ENCODE results near the gene EFEMP2.

EFEMP2 gene

GRCh38 chr11:65900125-65900898 lies 27.7 kb upstream of the EFEMP2 start, which contains the start of gene FOSL1:
Gene FOSL1 (minus strand): TSS chr11:65900388. CDS start chr11:65900339, 49 bp downstream.
- Histone ChIP-seq H3K18ac (ENCODE audit: low read length) (peak within 1 kb of the TSS; percentile 78), H3K27ac (replicated peaks; ENCODE audit: low read length) (no peak within 1 kb of the TSS), H2BK15ac (ENCODE audit: low read length) (peak within 1 kb of the TSS; percentile 32), H3K27me3 (ENCODE audit: control insufficient read depth in 3 of 3, insufficient read depth in 3 of 3, low read depth in 1 of 3, low read length in 3 of 3) (peaks cover 20 to 53% (median 21%) of the 10 kb centered on the region in 3 experiments), H3K36me3 (replicated peaks in 1 of 2; ENCODE audit: control insufficient read depth in 2 of 2, insufficient read depth in 2 of 2, low read length in 2 of 2) (no peaks in the 10 kb centered on the region), H3K79me1 (ENCODE audit: low read depth, low read length) (no peaks in the 10 kb centered on the region), H4K91ac (ENCODE audit: low read depth, low read length, poor library complexity) (no peak within 1 kb of the TSS), H3K23ac (ENCODE audit: low read depth, low read length, poor library complexity) (peak within 1 kb of the TSS; percentile 96), H4K8ac (ENCODE audit: low read depth, low read length) (no peak within 1 kb of the TSS), H2BK5ac (ENCODE audit: low read length) (no peak within 1 kb of the TSS), H2BK120ac (ENCODE audit: low read depth, low read length) (peak within 1 kb of the TSS; percentile 74), H2BK12ac (ENCODE audit: low read length) (peak within 1 kb of the TSS; percentile 16), H2AK5ac (ENCODE audit: low read depth, low read length) (peak within 1 kb of the TSS; percentile 88), H3K4ac (ENCODE audit: low read length) (no peak within 1 kb of the TSS), H3K4me1 (ENCODE audit: control insufficient read depth in 2 of 2, insufficient read depth in 1 of 2, low read depth in 1 of 2, low read length in 2 of 2) (peaks cover 11 to 12% of the 10 kb centered on the region in 2 donors), H3K9me3 (replicated peaks in 1 of 2; ENCODE audit: control insufficient read depth in 2 of 2, insufficient read depth in 1 of 2, low read depth in 1 of 2, low read length in 2 of 2) (peaks cover 0 to 2% of the 10 kb centered on the region in 2 donors), H2AFZ (ENCODE audit: low read length) (peak within 1 kb of the TSS; percentile 94), H3K4me3 (ENCODE audit: low read length in 2 of 2) (peak within 1 kb of the TSS; percentile 53 to 70), H3K9ac (ENCODE audit: low read depth, low read length, poor library complexity) (peak within 1 kb of the TSS; percentile 63), H3K4me2 (ENCODE audit: insufficient read depth, low read length, poor library complexity, severe bottlenecking) (peak within 1 kb of the TSS; percentile 97), H3K14ac (ENCODE audit: low read length) (peak within 1 kb of the TSS; percentile 97)
- no CpG with 5 or more reads among the region's 80 CpGs for WGBS, 2 donors (ENCODE audit: extremely low coverage in 2 of 2, insufficient read length in 2 of 2, insufficient replicate concordance in 1 of 2)
- no peak for DNase-seq (ENCODE audit: low spot score)

DNA sequence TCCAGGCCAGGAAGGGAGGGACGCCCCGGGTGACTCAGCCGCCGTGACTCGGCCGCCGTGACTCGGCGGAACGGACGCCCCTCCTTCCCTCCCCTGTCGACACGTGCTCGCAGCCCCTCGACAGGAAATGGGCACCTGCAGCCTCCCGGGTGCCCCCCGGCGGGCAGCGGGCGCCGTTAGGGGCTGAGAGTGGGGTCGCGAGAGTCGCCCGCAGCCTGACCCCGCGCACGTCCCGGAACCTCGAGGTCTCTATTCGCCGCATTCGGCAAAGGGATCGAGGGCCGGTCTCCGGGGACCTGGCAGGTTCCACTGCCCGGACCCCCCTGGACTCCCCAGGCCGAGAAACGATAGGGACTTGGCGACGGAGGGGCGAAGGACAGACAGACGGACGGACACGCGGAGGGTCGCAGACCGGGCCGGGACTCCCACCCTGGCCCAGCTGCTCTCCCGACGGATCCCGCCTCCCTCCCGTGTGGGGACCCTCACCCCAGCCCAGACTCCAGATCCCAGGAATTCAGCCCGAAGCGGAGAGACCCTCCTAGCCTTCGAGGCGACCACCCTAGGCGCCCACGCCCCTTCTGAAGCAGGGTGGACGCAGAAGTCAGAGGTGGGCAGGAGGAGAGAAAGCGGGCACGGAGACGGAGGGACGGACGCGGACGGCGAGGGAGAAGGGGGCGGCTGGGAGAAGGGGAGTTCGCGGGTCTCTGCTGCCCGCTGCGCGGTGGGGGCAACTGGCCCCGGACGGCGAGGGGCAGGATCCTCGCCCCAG lies 26.9 kb upstream of the EFEMP2 start:
- DNase-seq (ENCODE audit: low spot score): no peak
- no peaks in the 10 kb centered on the region for H3K36me3 ChIP-seq (replicated peaks in 1 of 2; ENCODE audit: control insufficient read depth in 2 of 2, insufficient read depth in 2 of 2, low read length in 2 of 2)
- no peak overlapping the region for H3K4ac ChIP-seq (ENCODE audit: low read length)
- H2AK5ac ChIP-seq (ENCODE audit: low read depth, low read length): peak overlapping the region; percentile 88
- peak overlapping the region; percentile 63 for H3K9ac ChIP-seq (ENCODE audit: low read depth, low read length, poor library complexity)
- H3K4me3 ChIP-seq (ENCODE audit: low read length in 2 of 2): peak overlapping the region; percentile 53 to 70
- H3K18ac ChIP-seq (ENCODE audit: low read length): peak overlapping the region; percentile 78
- H3K9me3 ChIP-seq (replicated peaks in 1 of 2; ENCODE audit: control insufficient read depth in 2 of 2, insufficient read depth in 1 of 2, low read depth in 1 of 2, low read length in 2 of 2): peaks cover 0 to 2% of the 10 kb centered on the region in 2 donors
- no peak overlapping the region for H4K8ac ChIP-seq (ENCODE audit: low read depth, low read length)
- H2AFZ ChIP-seq (ENCODE audit: low read length): peak overlapping the region; percentile 94
- H2BK15ac ChIP-seq (ENCODE audit: low read length): peak overlapping the region; percentile 32
- peak overlapping the region; percentile 16 for H2BK12ac ChIP-seq (ENCODE audit: low read length)
- peak overlapping the region; percentile 74 for H2BK120ac ChIP-seq (ENCODE audit: low read depth, low read length)
- no peak overlapping the region for H4K91ac ChIP-seq (ENCODE audit: low read depth, low read length, poor library complexity)
- WGBS, 2 donors (ENCODE audit: extremely low coverage in 2 of 2, insufficient read length in 2 of 2, insufficient replicate concordance in 1 of 2): no CpG with 5 or more reads among the region's 78 CpGs
- peak overlapping the region; percentile 96 for H3K23ac ChIP-seq (ENCODE audit: low read depth, low read length, poor library complexity)
- no peak overlapping the region for H3K27ac ChIP-seq (replicated peaks; ENCODE audit: low read length)
- H3K27me3 ChIP-seq (ENCODE audit: control insufficient read depth in 3 of 3, insufficient read depth in 3 of 3, low read depth in 1 of 3, low read length in 3 of 3): peaks cover 20 to 53% (median 21%) of the 10 kb centered on the region in 3 experiments
- peaks cover 11 to 12% of the 10 kb centered on the region in 2 donors for H3K4me1 ChIP-seq (ENCODE audit: control insufficient read depth in 2 of 2, insufficient read depth in 1 of 2, low read depth in 1 of 2, low read length in 2 of 2)
- H3K79me1 ChIP-seq (ENCODE audit: low read depth, low read length): no peaks in the 10 kb centered on the region
- peak overlapping the region; percentile 97 for H3K4me2 ChIP-seq (ENCODE audit: insufficient read depth, low read length, poor library complexity, severe bottlenecking)
- H3K14ac ChIP-seq (ENCODE audit: low read length): peak overlapping the region; percentile 97
- H2BK5ac ChIP-seq (ENCODE audit: low read length): no peak overlapping the region

DNA sequence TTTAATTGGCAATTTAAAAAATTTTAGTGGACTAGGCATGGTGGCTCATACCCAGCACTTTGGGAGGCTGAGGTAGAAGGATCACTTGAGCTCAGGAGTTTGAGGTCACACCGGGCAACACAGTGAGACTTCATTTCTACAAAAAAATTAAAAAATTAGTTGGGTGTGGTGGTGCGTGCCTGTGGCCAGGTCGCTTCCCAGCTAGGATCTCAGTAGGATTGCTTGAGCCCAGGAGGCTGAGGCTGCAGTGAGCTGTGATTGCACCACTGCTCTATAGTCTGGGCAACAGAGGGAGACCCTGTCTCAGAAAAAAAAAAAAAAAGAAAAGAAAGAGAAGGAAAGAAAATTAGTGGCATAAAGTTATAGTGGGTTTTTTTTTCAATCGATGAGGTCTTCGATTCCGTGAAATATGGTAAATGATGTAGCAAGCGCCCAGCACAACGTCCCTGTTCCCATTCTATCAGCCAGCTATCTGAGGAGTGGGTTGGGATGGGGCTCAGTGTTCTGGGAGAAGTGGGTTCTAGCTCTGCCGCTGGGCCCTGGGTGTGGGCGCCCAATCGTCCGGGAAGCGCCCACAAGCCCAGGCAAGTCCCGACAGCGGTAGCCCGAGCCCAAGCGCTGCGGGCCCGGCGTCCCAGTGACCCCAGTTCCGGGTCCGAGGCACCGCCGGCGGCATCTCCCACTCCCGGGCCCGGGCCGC lies 26.2 kb upstream of the EFEMP2 start:
- H3K23ac ChIP-seq (ENCODE audit: low read depth, low read length, poor library complexity): peak overlapping the region; percentile 96
- H4K91ac ChIP-seq (ENCODE audit: low read depth, low read length, poor library complexity): no peak overlapping the region
- no peak overlapping the region for H2BK15ac ChIP-seq (ENCODE audit: low read length)
- H3K9ac ChIP-seq (ENCODE audit: low read depth, low read length, poor library complexity): no peak overlapping the region
- no peak overlapping the region for H2BK5ac ChIP-seq (ENCODE audit: low read length)
- peak overlapping the region; percentile 94 for H2AFZ ChIP-seq (ENCODE audit: low read length)
- H3K9me3 ChIP-seq (replicated peaks in 1 of 2; ENCODE audit: control insufficient read depth in 2 of 2, insufficient read depth in 1 of 2, low read depth in 1 of 2, low read length in 2 of 2): peaks cover 0 to 2% of the 10 kb centered on the region in 2 donors
- peaks cover 20 to 53% (median 21%) of the 10 kb centered on the region in 3 experiments for H3K27me3 ChIP-seq (ENCODE audit: control insufficient read depth in 3 of 3, insufficient read depth in 3 of 3, low read depth in 1 of 3, low read length in 3 of 3)
- no peaks in the 10 kb centered on the region for H3K36me3 ChIP-seq (replicated peaks in 1 of 2; ENCODE audit: control insufficient read depth in 2 of 2, insufficient read depth in 2 of 2, low read length in 2 of 2)
- no peak overlapping the region for H3K14ac ChIP-seq (ENCODE audit: low read length)
- no peak overlapping the region for H3K4me2 ChIP-seq (ENCODE audit: insufficient read depth, low read length, poor library complexity, severe bottlenecking)
- H3K79me1 ChIP-seq (ENCODE audit: low read depth, low read length): no peaks in the 10 kb centered on the region
- no peak overlapping the region for H3K4ac ChIP-seq (ENCODE audit: low read length)
- peak overlapping the region; percentile 78 for H3K18ac ChIP-seq (ENCODE audit: low read length)
- no peak overlapping the region for H2BK120ac ChIP-seq (ENCODE audit: low read depth, low read length)
- H2AK5ac ChIP-seq (ENCODE audit: low read depth, low read length): peak overlapping the region; percentile 88
- H4K8ac ChIP-seq (ENCODE audit: low read depth, low read length): no peak overlapping the region
- no peak for DNase-seq (ENCODE audit: low spot score)
- peak overlapping the region in 1 of 2 donors; percentile 53 for H3K4me3 ChIP-seq (ENCODE audit: low read length in 2 of 2)
- WGBS, 2 donors (ENCODE audit: extremely low coverage in 2 of 2, insufficient read length in 2 of 2, insufficient replicate concordance in 1 of 2): no CpG with 5 or more reads among the region's 28 CpGs
- no peak overlapping the region for H2BK12ac ChIP-seq (ENCODE audit: low read length)
- H3K4me1 ChIP-seq (ENCODE audit: control insufficient read depth in 2 of 2, insufficient read depth in 1 of 2, low read depth in 1 of 2, low read length in 2 of 2): peaks cover 11 to 12% of the 10 kb centered on the region in 2 donors
- no peak overlapping the region for H3K27ac ChIP-seq (replicated peaks; ENCODE audit: low read length)

Data from neuronal stem cell (in vitro differentiated cells).